ENCODE results near the gene CDKL1. TPM values are rescaled to one million over a fixed set of nuclear protein-coding genes. Genes with fewer than 3 reads are reported as not detected.

The CDKL1 gene
- total RNA-seq, 1 experiment from 2014 or later: 5.4 TPM

- intact Hi-C loops (cut with micrococcal nuclease; ENCODE audit: unreplicated experiment): no loop called here
- Histone ChIP-seq H3K27me3 (replicated peaks; ENCODE audit: control insufficient read depth, insufficient read depth, low read length) (no peaks in the 10 kb centered on the region), H3K9me3 (no peaks in the 10 kb centered on the region), H3K4me1 (peaks cover 11% of the 10 kb centered on the region), H3K36me3 (ENCODE audit: control insufficient read depth, insufficient read depth, low read length) (no peaks in the 10 kb centered on the region), H3K4me3 (ENCODE audit: low read depth, low read length) (no peak overlapping the region)
- no peaks in the 10 kb centered on the region for H3K27me3 Mint-ChIP-seq (ENCODE audit: insufficient read depth, unreplicated experiment)
- BruUV-seq (replicated peaks): no TSS peak
- CTCF ChIA-PET: interaction anchor here (0.7 to 0.8 kb wide), 2 partner anchors 9 to 288 kb away, joined by 4 to 13 read pairs; no protein-coding TSS in a partner anchor
- H3K4me1 Mint-ChIP-seq (ENCODE audit: low read depth, unreplicated experiment): peaks cover 12% of the 10 kb centered on the region
- H3K9me3 Mint-ChIP-seq (ENCODE audit: unreplicated experiment): no peaks in the 10 kb centered on the region
- POLR2A ChIA-PET: no interaction called here
- H3K36me3 Mint-ChIP-seq (ENCODE audit: insufficient read depth, unreplicated experiment): peaks cover 5% of the 10 kb centered on the region
- TF ChIP-seq, protein P1, sequence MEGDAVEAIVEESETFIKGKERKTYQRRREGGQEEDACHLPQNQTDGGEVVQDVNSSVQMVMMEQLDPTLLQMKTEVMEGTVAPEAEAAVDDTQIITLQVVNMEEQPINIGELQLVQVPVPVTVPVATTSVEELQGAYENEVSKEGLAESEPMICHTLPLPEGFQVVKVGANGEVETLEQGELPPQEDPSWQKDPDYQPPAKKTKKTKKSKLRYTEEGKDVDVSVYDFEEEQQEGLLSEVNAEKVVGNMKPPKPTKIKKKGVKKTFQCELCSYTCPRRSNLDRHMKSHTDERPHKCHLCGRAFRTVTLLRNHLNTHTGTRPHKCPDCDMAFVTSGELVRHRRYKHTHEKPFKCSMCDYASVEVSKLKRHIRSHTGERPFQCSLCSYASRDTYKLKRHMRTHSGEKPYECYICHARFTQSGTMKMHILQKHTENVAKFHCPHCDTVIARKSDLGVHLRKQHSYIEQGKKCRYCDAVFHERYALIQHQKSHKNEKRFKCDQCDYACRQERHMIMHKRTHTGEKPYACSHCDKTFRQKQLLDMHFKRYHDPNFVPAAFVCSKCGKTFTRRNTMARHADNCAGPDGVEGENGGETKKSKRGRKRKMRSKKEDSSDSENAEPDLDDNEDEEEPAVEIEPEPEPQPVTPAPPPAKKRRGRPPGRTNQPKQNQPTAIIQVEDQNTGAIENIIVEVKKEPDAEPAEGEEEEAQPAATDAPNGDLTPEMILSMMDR (IDR thresholded peaks at IDR 0.05; ENCODE audit: insufficient read depth in 1 of 2, low read depth in 1 of 2, low read length in 1 of 2, severe bottlenecking in 1 of 2, unreplicated experiment in 1 of 2): no peak
- peak in 1 of 2 experiments; percentile 14 for DNase-seq
- H3K27ac Mint-ChIP-seq (ENCODE audit: unreplicated experiment): no peak overlapping the region
- H3K4me3 Mint-ChIP-seq (ENCODE audit: unreplicated experiment): no peak overlapping the region
Measured at GRCh38 chr14:50333014-50333509, 63.6 kb downstream of the CDKL1 start.

- H3K4me3 Mint-ChIP-seq (ENCODE audit: unreplicated experiment): no peak overlapping the region
- no peaks in the 10 kb centered on the region for H3K27me3 Mint-ChIP-seq (ENCODE audit: insufficient read depth, unreplicated experiment)
- H3K9me3 Mint-ChIP-seq (ENCODE audit: unreplicated experiment): no peaks in the 10 kb centered on the region
- Histone ChIP-seq H3K4me1 (peaks cover 11% of the 10 kb centered on the region), H3K9me3 (no peaks in the 10 kb centered on the region), H3K27me3 (replicated peaks; ENCODE audit: control insufficient read depth, insufficient read depth, low read length) (no peaks in the 10 kb centered on the region), H3K4me3 (ENCODE audit: low read depth, low read length) (no peak overlapping the region), H3K36me3 (ENCODE audit: control insufficient read depth, insufficient read depth, low read length) (no peaks in the 10 kb centered on the region)
- ChIA-PET CTCF (interaction anchor here (0.7 to 1.0 kb wide), 2 partner anchors 10 to 107 kb away, joined by 3 read pairs; no protein-coding TSS in a partner anchor), POLR2A (no interaction called here)
- DNase-seq: no peak
- peaks cover 8% of the 10 kb centered on the region for H3K36me3 Mint-ChIP-seq (ENCODE audit: insufficient read depth, unreplicated experiment)
- TF ChIP-seq, protein P1 (IDR thresholded peaks at IDR 0.05; ENCODE audit: insufficient read depth in 1 of 2, low read depth in 1 of 2, low read length in 1 of 2, severe bottlenecking in 1 of 2, unreplicated experiment in 1 of 2): no peak
- no peak overlapping the region for H3K27ac Mint-ChIP-seq (ENCODE audit: unreplicated experiment)
- BruUV-seq (replicated peaks): no TSS peak
- intact Hi-C loops (cut with micrococcal nuclease; ENCODE audit: unreplicated experiment): no loop called here
- peaks cover 12% of the 10 kb centered on the region for H3K4me1 Mint-ChIP-seq (ENCODE audit: low read depth, unreplicated experiment)
Measured at GRCh38 chr14:50331596-50331995, 65.1 kb downstream of the CDKL1 start.

- peak; percentile 74 to 75 for DNase-seq
- no peak overlapping the region for H3K4me3 ChIP-seq (ENCODE audit: low read depth, low read length)
- peaks cover 8% of the 10 kb centered on the region for H3K36me3 Mint-ChIP-seq (ENCODE audit: insufficient read depth, unreplicated experiment)
- H3K36me3 ChIP-seq (ENCODE audit: control insufficient read depth, insufficient read depth, low read length): no peaks in the 10 kb centered on the region
- CTCF ChIA-PET: interaction anchor here (0.6 to 2.5 kb wide), 11 partner anchors 10 to 392 kb away, joined by 3 to 17 read pairs (median 4); partner anchors contain the start of genes CDKL1, DMAC2L, L2HGDH and MAP4K5
- POLR2A ChIA-PET: interaction anchor here (0.5 to 1.0 kb wide), 5 partner anchors 9 to 605 kb away, joined by 3 to 4 read pairs (median 4); partner anchors contain the start of genes CDKL1, DMAC2L, L2HGDH and MAP4K5
- no TSS peak for BruUV-seq (replicated peaks)
- no peaks in the 10 kb centered on the region for H3K9me3 Mint-ChIP-seq (ENCODE audit: unreplicated experiment)
- H3K27me3 Mint-ChIP-seq (ENCODE audit: insufficient read depth, unreplicated experiment): no peaks in the 10 kb centered on the region
- H3K27ac Mint-ChIP-seq (ENCODE audit: unreplicated experiment): no peak overlapping the region
- H3K4me3 Mint-ChIP-seq (ENCODE audit: unreplicated experiment): no peak overlapping the region
- no peaks in the 10 kb centered on the region for H3K27me3 ChIP-seq (replicated peaks; ENCODE audit: control insufficient read depth, insufficient read depth, low read length)
- H3K4me1 Mint-ChIP-seq (ENCODE audit: low read depth, unreplicated experiment): no peaks in the 10 kb centered on the region
- H3K4me1 ChIP-seq: no peaks in the 10 kb centered on the region; the same call in 1 of the 2 replicates
- TF ChIP-seq, protein P1 (IDR thresholded peaks at IDR 0.05; ENCODE audit: insufficient read depth in 1 of 2, low read depth in 1 of 2, low read length in 1 of 2, severe bottlenecking in 1 of 2, unreplicated experiment in 1 of 2): peak; percentile 73 to 90
- intact Hi-C loops (cut with micrococcal nuclease; ENCODE audit: unreplicated experiment): loop anchor here (1.0 to 5.0 kb wide), 3 partner anchors 76 to 456 kb away; partner anchors contain the start of genes CDKL1 and MAP4K5
- H3K9me3 ChIP-seq: no peaks in the 10 kb centered on the region
Measured at GRCh38 chr14:50321009-50321660, 75.5 kb downstream of the CDKL1 start.
